Measurements from ENCODE around the gene NEK6. TPM values are rescaled to one million over a fixed set of nuclear protein-coding genes. Genes with fewer than 3 reads are reported as not detected.

Gene NEK6
- total and polyA plus RNA-seq, 4 experiments from 2014 or later = 3.8 to 11.7 (median 8.5) TPM

GRCh38 chr9:124262649-124262972 is 4.9 kb downstream of the NEK6 start:
- Mint-ChIP-seq H3K9me3 (peaks cover 0 to 2% (median 0%) of the 10 kb centered on the region in 8 donors), H3K4me1 (peaks cover 28 to 77% (median 48%) of the 10 kb centered on the region in 4 donors), H3K4me3 (no peak overlapping the region), H3K36me3 (peaks cover 0 to 3% of the 10 kb centered on the region in 2 donors), H3K27me3 (no peaks in the 10 kb centered on the region), H3K27ac (no peak overlapping the region)
- intact Hi-C loops (cut with micrococcal nuclease) = no loop called here
- Histone ChIP-seq H3K27me3 (ENCODE audit: insufficient read depth, low read length) (no peaks in the 10 kb centered on the region), H3K4me3 (ENCODE audit: low read length in 2 of 2) (no peak overlapping the region), H3K4me1 (ENCODE audit: insufficient read depth, low read length) (peaks cover 37% of the 10 kb centered on the region), H3K36me3 (ENCODE audit: insufficient read depth, low read length) (peaks cover 5% of the 10 kb centered on the region), H3K9me3 (ENCODE audit: control insufficient read depth in 1 of 2, low read length in 2 of 2) (no peaks in the 10 kb centered on the region), H3K27ac (ENCODE audit: low read depth, low read length) (no peak overlapping the region)
- ChIA-PET POLR2A (ENCODE audit: partially characterized antibody) (no interaction called here), CTCF (ENCODE audit: partially characterized antibody) (no interaction called here)
- DNase-seq = no peak

DNA sequence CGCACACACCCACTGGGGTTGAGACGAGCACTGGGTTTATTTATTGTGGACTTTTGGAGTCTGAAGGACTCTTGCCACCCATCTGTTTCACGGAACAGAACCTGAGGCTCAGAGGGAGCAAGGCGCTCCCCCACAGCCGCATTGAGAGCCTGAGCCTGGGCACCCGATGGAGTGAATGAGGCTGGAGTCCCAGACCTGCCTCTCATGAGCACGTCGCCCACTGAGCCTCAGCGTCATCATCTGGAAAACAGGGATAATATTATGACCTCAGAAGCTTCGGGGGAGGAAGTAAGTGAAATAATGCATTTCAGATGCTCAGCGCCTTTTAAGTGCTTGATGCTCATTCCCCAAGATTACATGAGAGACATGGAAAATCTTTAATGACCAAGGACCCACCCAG is 5.5 kb downstream of the NEK6 start:
- DNase-seq = no peak
- Mint-ChIP-seq H3K9me3 (peaks cover 0 to 2% (median 0%) of the 10 kb centered on the region in 8 donors), H3K27me3 (no peaks in the 10 kb centered on the region), H3K4me1 (peaks cover 27 to 82% (median 50%) of the 10 kb centered on the region in 4 donors), H3K27ac (no peak overlapping the region), H3K4me3 (no peak overlapping the region), H3K36me3 (peaks cover 0 to 3% of the 10 kb centered on the region in 2 donors)
- ChIA-PET POLR2A (ENCODE audit: partially characterized antibody) (no interaction called here), CTCF (ENCODE audit: partially characterized antibody) (no interaction called here)
- H3K9me3 ChIP-seq (ENCODE audit: control insufficient read depth in 1 of 2, low read length in 2 of 2) = no peaks in the 10 kb centered on the region
- intact Hi-C loops (cut with micrococcal nuclease) = no loop called here
- peaks cover 5% of the 10 kb centered on the region for H3K36me3 ChIP-seq (ENCODE audit: insufficient read depth, low read length)
- peaks cover 43% of the 10 kb centered on the region for H3K4me1 ChIP-seq (ENCODE audit: insufficient read depth, low read length)
- H3K4me3 ChIP-seq (ENCODE audit: low read length in 2 of 2) = no peak overlapping the region
- no peaks in the 10 kb centered on the region for H3K27me3 ChIP-seq (ENCODE audit: insufficient read depth, low read length)
- no peak overlapping the region for H3K27ac ChIP-seq (ENCODE audit: low read depth, low read length)

DNA sequence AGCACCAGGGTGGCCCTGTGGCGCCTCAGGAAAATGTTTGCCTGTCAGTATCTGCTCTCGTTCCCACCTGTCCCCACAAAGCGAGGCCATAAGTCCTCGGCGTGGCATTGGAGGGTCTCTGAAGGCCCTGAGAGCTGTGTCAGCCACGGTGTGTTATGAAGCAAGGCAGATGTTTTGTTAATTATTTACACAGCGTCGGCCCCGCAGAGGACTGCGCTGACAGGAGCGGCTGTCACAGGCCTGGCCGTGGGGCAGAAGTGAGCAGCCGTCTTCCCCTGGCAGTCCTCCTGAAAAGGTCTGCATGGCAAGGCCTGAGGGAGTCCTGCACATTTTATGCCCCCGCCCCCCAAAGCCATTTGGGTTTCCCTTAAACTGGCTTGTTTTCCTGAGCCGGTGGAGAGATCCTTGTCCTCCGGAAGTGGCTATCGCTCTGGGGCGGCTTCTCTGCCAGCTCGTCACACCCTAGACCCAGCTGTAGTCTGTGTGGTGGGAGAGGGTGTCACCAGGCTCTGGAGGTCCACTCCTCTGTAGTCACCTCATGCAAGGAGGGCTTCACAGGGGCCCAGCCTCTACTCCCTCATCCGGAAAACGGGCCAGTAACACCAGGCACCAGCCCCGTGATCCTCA is 6.2 kb downstream of the NEK6 start:
- no peaks in the 10 kb centered on the region for H3K36me3 Mint-ChIP-seq
- DNase-seq = no peak
- peaks cover 5% of the 10 kb centered on the region for H3K36me3 ChIP-seq (ENCODE audit: insufficient read depth, low read length)
- ChIA-PET POLR2A (ENCODE audit: partially characterized antibody) (no interaction called here), CTCF (ENCODE audit: partially characterized antibody) (no interaction called here)
- H3K9me3 Mint-ChIP-seq = no peaks in the 10 kb centered on the region
- intact Hi-C loops (cut with micrococcal nuclease) = no loop called here
- H3K27ac Mint-ChIP-seq = peak overlapping the region in 2 of 7 donors; percentile 8 to 12
- no peaks in the 10 kb centered on the region for H3K9me3 ChIP-seq (ENCODE audit: control insufficient read depth in 1 of 2, low read length in 2 of 2)
- no peaks in the 10 kb centered on the region for H3K27me3 Mint-ChIP-seq
- peaks cover 24 to 82% (median 47%) of the 10 kb centered on the region in 4 donors for H3K4me1 Mint-ChIP-seq
- no peak overlapping the region for H3K4me3 Mint-ChIP-seq
- peaks cover 39% of the 10 kb centered on the region for H3K4me1 ChIP-seq (ENCODE audit: insufficient read depth, low read length)
- H3K27me3 ChIP-seq (ENCODE audit: insufficient read depth, low read length) = no peaks in the 10 kb centered on the region
- no peak overlapping the region for H3K27ac ChIP-seq (ENCODE audit: low read depth, low read length)
- no peak overlapping the region for H3K4me3 ChIP-seq (ENCODE audit: low read length in 2 of 2)

DNA sequence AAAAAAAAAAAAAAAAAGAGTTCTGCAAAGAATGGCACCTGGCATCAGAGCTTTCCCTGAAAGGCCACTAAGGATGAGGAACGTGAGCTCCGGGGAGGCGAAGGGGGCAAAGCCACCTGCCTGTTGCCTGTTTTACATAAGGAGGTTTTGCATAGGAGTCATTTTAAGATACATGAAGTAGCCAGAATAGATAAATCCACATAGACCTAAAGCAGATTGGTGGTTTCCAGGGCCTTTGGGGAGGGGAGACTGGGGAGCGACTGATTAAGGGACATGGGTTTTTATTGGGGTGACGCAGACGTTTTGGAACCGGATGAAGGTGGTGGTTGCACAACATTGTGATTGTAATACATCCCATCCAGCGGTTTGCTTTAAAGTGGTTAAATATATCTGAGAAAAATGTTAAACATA is 7.1 kb downstream of the NEK6 start:
- Mint-ChIP-seq H3K27ac (peak overlapping the region in 4 of 7 donors; percentile 13 to 86 (median 62)), H3K36me3 (no peaks in the 10 kb centered on the region), H3K4me1 (peaks cover 19 to 74% (median 42%) of the 10 kb centered on the region in 4 donors), H3K27me3 (no peaks in the 10 kb centered on the region), H3K9me3 (no peaks in the 10 kb centered on the region), H3K4me3 (peak overlapping the region in 1 of 8 donors; percentile 11)
- no peak overlapping the region for H3K27ac ChIP-seq (ENCODE audit: low read depth, low read length)
- H3K4me1 ChIP-seq (ENCODE audit: insufficient read depth, low read length) = peaks cover 30% of the 10 kb centered on the region
- H3K27me3 ChIP-seq (ENCODE audit: insufficient read depth, low read length) = no peaks in the 10 kb centered on the region
- ChIA-PET CTCF (ENCODE audit: partially characterized antibody) (no interaction called here), POLR2A (ENCODE audit: partially characterized antibody) (no interaction called here)
- no peaks in the 10 kb centered on the region for H3K9me3 ChIP-seq (ENCODE audit: control insufficient read depth in 1 of 2, low read length in 2 of 2)
- H3K36me3 ChIP-seq (ENCODE audit: insufficient read depth, low read length) = peaks cover 5% of the 10 kb centered on the region
- intact Hi-C loops (cut with micrococcal nuclease) = no loop called here
- no peak overlapping the region for H3K4me3 ChIP-seq (ENCODE audit: low read length in 2 of 2)
- no peak for DNase-seq

- Mint-ChIP-seq H3K9me3 (no peaks in the 10 kb centered on the region), H3K27me3 (no peaks in the 10 kb centered on the region), H3K4me3 (peak overlapping the region in 1 of 8 donors; percentile 46), H3K36me3 (peaks cover 0 to 1% of the 10 kb centered on the region in 2 donors), H3K4me1 (peaks cover 16 to 72% (median 39%) of the 10 kb centered on the region in 4 donors), H3K27ac (peak overlapping the region in 3 of 7 donors; percentile 37 to 81 (median 73))
- Histone ChIP-seq H3K4me3 (ENCODE audit: low read length in 2 of 2) (no peak overlapping the region), H3K27ac (ENCODE audit: low read depth, low read length) (no peak overlapping the region), H3K36me3 (ENCODE audit: insufficient read depth, low read length) (peaks cover 5% of the 10 kb centered on the region), H3K27me3 (ENCODE audit: insufficient read depth, low read length) (no peaks in the 10 kb centered on the region), H3K4me1 (ENCODE audit: insufficient read depth, low read length) (peaks cover 27% of the 10 kb centered on the region), H3K9me3 (ENCODE audit: control insufficient read depth in 1 of 2, low read length in 2 of 2) (no peaks in the 10 kb centered on the region)
- ChIA-PET POLR2A (ENCODE audit: partially characterized antibody) (no interaction called here), CTCF (ENCODE audit: partially characterized antibody) (no interaction called here)
- no peak for DNase-seq
- intact Hi-C loops (cut with micrococcal nuclease) = no loop called here
These were observed 7.8 kb downstream of the NEK6 start for GRCh38 chr9:124265551-124265950.

GRCh38 chr9:124266139-124266825 is 8.5 kb downstream of the NEK6 start:
- POLR2A ChIA-PET (ENCODE audit: partially characterized antibody) = no interaction called here
- peaks cover 20% of the 10 kb centered on the region for H3K4me1 ChIP-seq (ENCODE audit: insufficient read depth, low read length)

DNA sequence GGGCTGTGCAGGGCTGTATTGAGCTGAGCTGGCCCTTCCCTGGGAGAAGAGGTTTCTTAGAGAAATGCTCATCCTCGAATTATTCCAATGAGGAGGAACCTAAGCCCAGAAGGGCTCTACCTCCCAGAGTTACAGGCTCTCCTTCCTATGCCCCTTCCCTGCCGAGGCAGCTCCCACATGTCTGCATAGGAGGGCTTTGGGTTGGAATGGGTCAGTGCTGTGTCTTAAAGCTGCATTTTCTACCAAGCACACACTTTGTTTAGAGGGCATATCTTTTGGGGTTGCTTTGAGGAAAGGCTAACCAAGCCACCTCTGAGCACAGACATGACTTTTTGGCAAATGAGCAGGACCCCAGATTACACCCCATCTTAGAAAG is 9.1 kb downstream of the NEK6 start:
- Histone ChIP-seq H3K9me3 (ENCODE audit: control insufficient read depth in 1 of 2, low read length in 2 of 2) (no peaks in the 10 kb centered on the region), H3K27ac (ENCODE audit: low read depth, low read length) (no peak overlapping the region), H3K27me3 (ENCODE audit: insufficient read depth, low read length) (no peaks in the 10 kb centered on the region), H3K4me3 (ENCODE audit: low read length in 2 of 2) (no peak overlapping the region), H3K36me3 (ENCODE audit: insufficient read depth, low read length) (peaks cover 5% of the 10 kb centered on the region), H3K4me1 (ENCODE audit: insufficient read depth, low read length) (peaks cover 16% of the 10 kb centered on the region)
- Mint-ChIP-seq H3K36me3 (peaks cover 0 to 3% of the 10 kb centered on the region in 2 donors), H3K9me3 (no peaks in the 10 kb centered on the region), H3K4me3 (peak overlapping the region in 1 of 8 donors; percentile 3), H3K27ac (peak overlapping the region in 4 of 7 donors; percentile 8 to 31 (median 22)), H3K4me1 (peaks cover 7 to 60% (median 27%) of the 10 kb centered on the region in 4 donors), H3K27me3 (no peaks in the 10 kb centered on the region)
- intact Hi-C loops (cut with micrococcal nuclease) = no loop called here
- no peak for DNase-seq
- ChIA-PET CTCF (ENCODE audit: partially characterized antibody) (no interaction called here), POLR2A (ENCODE audit: partially characterized antibody) (no interaction called here)

More at GRCh38 chr9:124266139-124266825, 8.5 kb downstream of the NEK6 start:
- H3K27me3 ChIP-seq (ENCODE audit: insufficient read depth, low read length) = no peaks in the 10 kb centered on the region
- H3K27ac ChIP-seq (ENCODE audit: low read depth, low read length) = no peak overlapping the region
- H3K4me3 ChIP-seq (ENCODE audit: low read length in 2 of 2) = no peak overlapping the region
- peaks cover 11 to 65% (median 32%) of the 10 kb centered on the region in 4 donors for H3K4me1 Mint-ChIP-seq
- no peak for DNase-seq
- peaks cover 0 to 3% of the 10 kb centered on the region in 2 donors for H3K36me3 Mint-ChIP-seq
- H3K9me3 ChIP-seq (ENCODE audit: control insufficient read depth in 1 of 2, low read length in 2 of 2) = no peaks in the 10 kb centered on the region
- no peak overlapping the region for H3K4me3 Mint-ChIP-seq
- H3K9me3 Mint-ChIP-seq = no peaks in the 10 kb centered on the region
- H3K36me3 ChIP-seq (ENCODE audit: insufficient read depth, low read length) = peaks cover 5% of the 10 kb centered on the region
- CTCF ChIA-PET (ENCODE audit: partially characterized antibody) = no interaction called here
- peak overlapping the region in 3 of 7 donors; percentile 16 to 81 (median 36) for H3K27ac Mint-ChIP-seq
- H3K27me3 Mint-ChIP-seq = no peaks in the 10 kb centered on the region
- intact Hi-C loops (cut with micrococcal nuclease) = no loop called here

Data from CD4-positive, alpha-beta memory T cell (primary cell).